ENCODE data around the gene MISP3. TPM values are rescaled to one million over a fixed set of nuclear protein-coding genes. Genes with fewer than 3 reads are reported as not detected.

The MISP3 gene
- polyA plus RNA-seq, 2 of the 4 experiments (the other 2 are of a cell fraction), result 1.9 to 2.3 TPM

DNA sequence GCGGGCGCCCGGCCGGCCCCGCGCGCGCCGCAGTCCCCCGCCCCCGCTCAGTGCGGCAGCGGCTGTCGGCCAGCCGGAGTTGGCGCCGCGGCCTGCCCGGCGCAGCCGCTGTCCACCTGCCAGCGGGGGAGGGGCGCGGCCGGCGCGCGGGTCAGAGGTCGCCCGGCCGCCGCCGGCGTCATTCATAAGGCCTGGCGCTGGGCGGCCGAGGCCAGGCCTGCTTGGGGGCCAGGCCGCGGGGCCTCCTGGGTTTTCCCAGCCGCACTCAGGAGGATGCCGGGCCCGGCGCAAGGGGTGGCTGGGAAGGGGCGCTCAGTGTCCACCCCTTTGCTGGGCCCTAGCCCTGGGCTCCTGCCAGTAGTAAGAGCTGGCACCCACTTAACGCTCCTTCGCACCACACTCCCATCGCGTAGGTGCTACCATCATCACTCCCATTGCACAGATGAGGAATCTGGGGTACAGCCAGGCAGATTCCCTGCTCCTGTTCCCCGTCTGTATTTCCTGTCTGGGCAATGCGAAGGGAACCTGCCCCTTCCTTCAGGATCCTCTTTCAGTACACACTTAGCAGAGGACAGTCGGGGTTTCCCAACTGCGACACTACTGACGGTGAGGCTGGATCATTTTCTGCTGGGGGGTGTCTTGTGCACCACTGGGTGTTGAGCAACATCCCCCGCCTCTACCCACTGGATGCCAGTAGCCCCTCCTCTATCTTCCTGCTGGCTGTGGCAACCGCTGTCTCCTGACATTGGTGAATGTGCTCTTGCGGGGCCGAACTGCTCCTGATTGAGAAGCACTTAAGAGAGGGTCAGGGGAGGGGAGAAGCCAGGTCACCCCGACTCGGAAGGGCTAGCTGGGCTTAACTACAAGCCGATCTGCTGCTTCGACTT, 45.8 kb downstream of the MISP3 start (continued):
- TF ChIP-seq ESRRA (IDR thresholded peaks at IDR 0.05; ENCODE audit: borderline replicate concordance, low read length), result no peak
- no peak for TF ChIP-seq HES2 (IDR thresholded peaks at IDR 0.05)

GRCh38 chr19:14119146-14119545, 46.6 kb downstream of the MISP3 start:
- TF ChIP-seq POLR2A (IDR thresholded peaks at IDR 0.05; ENCODE audit: low read length) (no peak), RCOR1 (IDR thresholded peaks at IDR 0.05; ENCODE audit: low read depth, low read length) (no peak), ESRRA (IDR thresholded peaks at IDR 0.05; ENCODE audit: borderline replicate concordance, low read length) (no peak), TP53 (CRISPR knock-in tag; IDR thresholded peaks at IDR 0.05) (no peak), FOSL2 (IDR thresholded peaks at IDR 0.05) (no peak), FOSL2 (CRISPR knock-in tag; IDR thresholded peaks at IDR 0.05) (no peak), RNF2 (IDR thresholded peaks at IDR 0.05; ENCODE audit: borderline replicate concordance, low read depth) (no peak), FOXS1 (CRISPR knock-in tag; IDR thresholded peaks at IDR 0.05) (no peak), HOXA7 (CRISPR knock-in tag; IDR thresholded peaks at IDR 0.05) (no peak)
- TF ChIP-seq, protein P1, sequence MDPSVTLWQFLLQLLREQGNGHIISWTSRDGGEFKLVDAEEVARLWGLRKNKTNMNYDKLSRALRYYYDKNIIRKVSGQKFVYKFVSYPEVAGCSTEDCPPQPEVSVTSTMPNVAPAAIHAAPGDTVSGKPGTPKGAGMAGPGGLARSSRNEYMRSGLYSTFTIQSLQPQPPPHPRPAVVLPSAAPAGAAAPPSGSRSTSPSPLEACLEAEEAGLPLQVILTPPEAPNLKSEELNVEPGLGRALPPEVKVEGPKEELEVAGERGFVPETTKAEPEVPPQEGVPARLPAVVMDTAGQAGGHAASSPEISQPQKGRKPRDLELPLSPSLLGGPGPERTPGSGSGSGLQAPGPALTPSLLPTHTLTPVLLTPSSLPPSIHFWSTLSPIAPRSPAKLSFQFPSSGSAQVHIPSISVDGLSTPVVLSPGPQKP (IDR thresholded peaks at IDR 0.05; ENCODE audit: low read depth, low read length), result no peak
- ATAC-seq, result no peak
- FAIRE-seq, result no peak
- ChIA-PET POLR2A (interaction anchor here (1.0 kb wide), 1 partner anchor 17 kb away, joined by 3 read pairs; the partner anchor contains the start of gene ASF1B), CTCF (interaction anchor here (2.3 kb wide), 1 partner anchor 18 kb away, joined by 10 read pairs; the partner anchor contains the start of gene ASF1B)
- H3K4me3 ChIP-seq, result no peak overlapping the region
- H3K4me2 ChIP-seq, result peak overlapping the region; percentile 89
- WGBS (ENCODE audit: missing lambda C conversion rate), result 98% methylated on average over 3 of the region's 3 CpGs
- H3K27ac ChIP-seq, result peak overlapping the region in 1 of 2 experiments; percentile 96; a peak in 3 of 6 replicates
- no peak for DNase-seq (ENCODE audit: low read depth in 1 of 2, low spot score in 1 of 2)
- no peaks in the 10 kb centered on the region for H3K9me3 ChIP-seq
- peaks cover 17% of the 10 kb centered on the region for H3K4me1 ChIP-seq

GRCh38 chr19:14119644-14120496, 47.3 kb downstream of the MISP3 start:
- ATAC-seq, result no peak
- TF ChIP-seq ZC3H11A (IDR thresholded peaks at IDR 0.05) (no peak), HOXA7 (CRISPR knock-in tag; IDR thresholded peaks at IDR 0.05) (no peak), SREBF2 (IDR thresholded peaks at IDR 0.05) (no peak), JUN (IDR thresholded peaks at IDR 0.05) (no peak), RAD21 (conservative IDR thresholded peaks at IDR 0.05 in 1 of 2, IDR thresholded peaks at IDR 0.05 in 1 of 2) (no peak), RCOR1 (IDR thresholded peaks at IDR 0.05; ENCODE audit: low read depth, low read length) (no peak), REST (IDR thresholded peaks at IDR 0.05) (no peak), PHF8 (IDR thresholded peaks at IDR 0.05; ENCODE audit: borderline replicate concordance, low read depth) (no peak), JUNB (IDR thresholded peaks at IDR 0.05) (no peak), CBX2 (IDR thresholded peaks at IDR 0.05; ENCODE audit: borderline replicate concordance, low read depth) (no peak), NR3C1 (IDR thresholded peaks at IDR 0.05) (no peak), EP300 (IDR thresholded peaks at IDR 0.05) (no peak), EHF (CRISPR knock-in tag; IDR thresholded peaks at IDR 0.05) (no peak), MAZ (IDR thresholded peaks at IDR 0.05; ENCODE audit: borderline replicate concordance, low read depth, low read length) (no peak), MYC (IDR thresholded peaks at IDR 0.05; ENCODE audit: borderline replicate concordance, low read length) (no peak), CHD2 (IDR thresholded peaks at IDR 0.05; ENCODE audit: low read length, partially characterized antibody) (no peak)
- TF ChIP-seq, protein P2, sequence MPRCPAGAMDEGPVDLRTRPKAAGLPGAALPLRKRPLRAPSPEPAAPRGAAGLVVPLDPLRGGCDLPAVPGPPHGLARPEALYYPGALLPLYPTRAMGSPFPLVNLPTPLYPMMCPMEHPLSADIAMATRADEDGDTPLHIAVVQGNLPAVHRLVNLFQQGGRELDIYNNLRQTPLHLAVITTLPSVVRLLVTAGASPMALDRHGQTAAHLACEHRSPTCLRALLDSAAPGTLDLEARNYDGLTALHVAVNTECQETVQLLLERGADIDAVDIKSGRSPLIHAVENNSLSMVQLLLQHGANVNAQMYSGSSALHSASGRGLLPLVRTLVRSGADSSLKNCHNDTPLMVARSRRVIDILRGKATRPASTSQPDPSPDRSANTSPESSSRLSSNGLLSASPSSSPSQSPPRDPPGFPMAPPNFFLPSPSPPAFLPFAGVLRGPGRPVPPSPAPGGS (IDR thresholded peaks at IDR 0.05), result no peak

More at GRCh38 chr19:14119644-14120496, 47.3 kb downstream of the MISP3 start:
- Histone ChIP-seq H3K4me1 (peaks cover 17% of the 10 kb centered on the region), H3K27ac (0 out of 6 replicates have a peak overlapping the region, but pooled peaks of 1 of the 2 experiments have one; percentile 96), H3K4me2 (no peak overlapping the region), H3K4me3 (no peak overlapping the region), H3K9me3 (no peaks in the 10 kb centered on the region)
- no peak for FAIRE-seq
- no peak for DNase-seq (ENCODE audit: low read depth in 1 of 2, low spot score in 1 of 2)
- ChIA-PET CTCF (interaction anchor here (2.3 kb wide), 1 partner anchor 17 kb away, joined by 10 read pairs; the partner anchor contains the start of gene ASF1B), POLR2A (no interaction called here)
- 90% methylated on average over 7 of the region's 7 CpGs for WGBS (ENCODE audit: missing lambda C conversion rate)
